ENCODE measurements around the gene FBXO15. TPM values are rescaled to one million over a fixed set of nuclear protein-coding genes. Genes with fewer than 3 reads are reported as not detected.

Gene FBXO15
- total RNA-seq, 1 donor from 2014 or later = 2.2 TPM

DNA sequence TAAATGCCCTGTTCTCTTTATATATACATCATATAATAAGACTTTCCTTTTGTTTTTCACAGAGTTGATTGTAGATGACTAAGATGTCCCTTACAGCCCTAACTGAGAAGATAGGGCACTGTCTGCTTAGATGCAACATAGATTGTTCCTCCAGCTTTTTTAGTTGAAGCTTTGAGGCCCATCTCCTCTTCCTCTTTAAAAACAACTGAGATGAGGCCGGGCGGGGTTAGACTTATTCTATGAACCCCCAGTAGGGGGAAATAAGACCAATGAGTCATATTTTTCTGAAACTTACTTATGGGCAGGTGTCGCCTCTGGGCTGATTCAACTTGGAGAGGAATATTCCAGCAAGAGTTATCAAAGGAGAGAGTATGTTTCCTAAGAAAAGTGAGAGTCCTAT is 84.6 kb downstream of the FBXO15 start:
- DNase-seq (ENCODE audit: low spot score) = no peak

GRCh38 chr18:74062037-74062436 is 85.6 kb downstream of the FBXO15 start:
- DNase-seq (ENCODE audit: low spot score) = no peak

GRCh38 chr18:74060579-74060978 is 87.1 kb downstream of the FBXO15 start:
- DNase-seq (ENCODE audit: low spot score) = no peak

GRCh38 chr18:74050807-74051206 is 96.8 kb downstream of the FBXO15 start:
- no peak for DNase-seq (ENCODE audit: low spot score)

GRCh38 chr18:74040459-74041332 is 106.9 kb downstream of the FBXO15 start:
- no peak for DNase-seq (ENCODE audit: low spot score)

DNA sequence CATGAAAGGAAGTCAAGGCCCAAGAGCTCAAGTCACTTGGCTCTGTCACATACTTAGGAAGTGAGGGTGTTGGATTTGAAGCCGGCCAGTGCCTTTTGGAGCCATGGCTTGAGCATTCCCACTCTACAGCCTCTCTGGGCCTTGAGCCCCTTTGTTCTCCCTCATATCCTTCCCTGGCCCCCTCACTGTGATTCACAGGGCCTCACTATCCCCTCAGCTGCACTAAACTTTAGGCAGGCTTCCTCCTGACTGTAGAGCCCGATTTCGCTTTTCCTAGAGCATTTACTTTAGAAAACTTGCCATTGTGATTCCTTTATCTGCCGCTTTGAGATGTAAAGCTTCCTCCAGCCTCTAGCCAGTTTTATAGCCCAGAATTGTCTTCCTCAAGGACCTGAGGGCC is 107.6 kb downstream of the FBXO15 start:
- DNase-seq (ENCODE audit: low spot score) = no peak

DNA sequence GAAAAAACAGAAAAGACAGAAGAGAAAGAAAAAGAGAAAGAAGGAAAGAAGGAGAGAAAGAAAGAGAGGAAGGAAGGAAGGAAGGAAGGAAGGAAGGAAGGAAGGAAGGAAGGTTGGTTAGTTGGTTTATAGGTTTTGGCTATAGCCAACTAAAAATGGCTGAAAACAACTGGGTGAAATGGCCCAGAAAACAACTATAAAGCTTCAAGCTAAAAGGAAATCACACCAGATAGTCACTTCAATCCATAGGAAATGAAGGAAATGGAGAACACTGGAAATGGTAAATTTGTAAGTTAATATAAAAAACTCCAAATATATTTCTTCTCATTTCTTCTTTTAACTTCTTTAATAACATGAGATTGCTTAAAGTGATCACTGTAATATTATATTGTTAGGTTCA is 118.5 kb downstream of the FBXO15 start:
- no peak for DNase-seq (ENCODE audit: low spot score)

Other genes starting within 250 kb of the FBXO15 start
- 36.0 TPM for gene TIMM21, start 689 bp upstream of the FBXO15 start, total RNA-seq
- gene CYB5A, start 144.1 kb upstream of the FBXO15 start, total RNA-seq = 397 TPM
- not detected for gene C18orf63, start 168.0 kb upstream of the FBXO15 start, total RNA-seq

Data from ureter (tissue), 1 donor.